Trophoblast cell (in vitro differentiated cells and primary cell): ENCODE data around the gene ARL14EPL.
A peak's percentile ranks its signal among the peaks of the same experiment; 100 is the strongest.

ENCODE experiments used
- DNase-seq, 2 donors: peaks; one replicate each; pipeline ENCODE4 v3.0.0-alpha.2; 2016
- H2AFZ ChIP-seq: 2 replicates; pipeline ENCODE4 v1.6.1; 2013; ENCODE audit warnings: low read length, moderate library complexity, mild to moderate bottlenecking; ENCODE audit not compliant: insufficient read depth, poor library complexity
- H2AK5ac ChIP-seq: 2 replicates; pipeline ENCODE4 v1.6.1; 2013; ENCODE audit warnings: mild to moderate bottlenecking, low read length
- H2BK120ac ChIP-seq: 2 replicates; pipeline ENCODE4 v1.6.1; 2013; ENCODE audit warnings: low read length, mild to moderate bottlenecking, moderate library complexity; ENCODE audit not compliant: insufficient read depth, poor library complexity
- H2BK12ac ChIP-seq: 2 replicates; pipeline ENCODE4 v1.6.1; 2013; ENCODE audit warnings: mild to moderate bottlenecking, low read length, moderate library complexity
- H2BK5ac ChIP-seq: 2 replicates; pipeline ENCODE4 v1.6.1; 2013; ENCODE audit warnings: low read length, low read depth, moderate library complexity, mild to moderate bottlenecking; ENCODE audit not compliant: poor library complexity
- H3K14ac ChIP-seq: 2 replicates; pipeline ENCODE4 v1.6.1; 2013; ENCODE audit warnings: mild to moderate bottlenecking, low read length
- H3K18ac ChIP-seq: 2 replicates; pipeline ENCODE4 v1.6.1; 2013; ENCODE audit warnings: mild to moderate bottlenecking, low read length
- H3K23ac ChIP-seq: 2 replicates; pipeline ENCODE4 v1.6.1; 2013; ENCODE audit warnings: low read length
- H3K27ac ChIP-seq: 2 replicates; pipeline ENCODE4 v1.5.1; 2013; ENCODE audit warnings: low read depth, mild to moderate bottlenecking, inconsistent platforms, low read length, moderate library complexity
- H3K27me3 ChIP-seq: 2 replicates; pipeline ENCODE4 v1.6.1; 2013; ENCODE audit warnings: inconsistent platforms, mild to moderate bottlenecking, low read length, moderate library complexity; ENCODE audit not compliant: insufficient read depth
- H3K36me3 ChIP-seq, 2 experiments: 1 replicate in 1 of 2; 2 replicates in 1 of 2; pipeline ENCODE4 v1.6.1; 2013; ENCODE audit warnings: low read length in 2 of 2, mild to moderate bottlenecking in 2 of 2, moderate library complexity in 1 of 2; ENCODE audit not compliant: insufficient read depth in 2 of 2, control insufficient read depth in 1 of 2
- H3K4ac ChIP-seq: 2 replicates; pipeline ENCODE4 v1.6.1; 2013; ENCODE audit warnings: low read depth, mild to moderate bottlenecking, low read length, moderate library complexity
- H3K4me1 ChIP-seq, 2 experiments: 1 replicate in 1 of 2; 2 replicates in 1 of 2; pipeline ENCODE4 v1.6.1; 2013; ENCODE audit warnings: low read length in 2 of 2, mild to moderate bottlenecking in 2 of 2, moderate library complexity in 1 of 2; ENCODE audit not compliant: insufficient read depth in 2 of 2, control insufficient read depth in 1 of 2
- H3K4me2 ChIP-seq: 2 replicates; pipeline ENCODE4 v1.6.1; 2013; ENCODE audit warnings: inconsistent platforms, mild to moderate bottlenecking, low read length, moderate library complexity
- H3K4me3 ChIP-seq: 2 replicates; pipeline ENCODE4 v1.5.1; 2013; ENCODE audit warnings: mild to moderate bottlenecking, low read depth, low read length, inconsistent platforms
- H3K79me1 ChIP-seq: one replicate; pipeline ENCODE4 v1.6.1; 2013; ENCODE audit warnings: low read length
- H3K79me2 ChIP-seq: 2 replicates; pipeline ENCODE4 v1.6.1; 2013; ENCODE audit warnings: low read length, mild to moderate bottlenecking; ENCODE audit not compliant: control insufficient read depth, insufficient read depth, poor library complexity
- H3K9ac ChIP-seq: 2 replicates; pipeline ENCODE4 v1.6.1; 2013; ENCODE audit warnings: mild to moderate bottlenecking, low read length
- H3K9me3 ChIP-seq: 2 replicates; pipeline ENCODE4 v1.6.1; 2013; ENCODE audit warnings: low read depth, mild to moderate bottlenecking, control low read depth, inconsistent platforms, low read length; ENCODE audit not compliant: insufficient read depth
- H4K12ac ChIP-seq: 2 replicates; pipeline ENCODE4 v1.6.1; 2013; ENCODE audit warnings: low read depth, mild to moderate bottlenecking, low read length, moderate library complexity
- H4K8ac ChIP-seq: 2 replicates; pipeline ENCODE4 v1.6.1; 2013; ENCODE audit warnings: low read depth, mild to moderate bottlenecking, low read length, moderate library complexity
- H4K91ac ChIP-seq: one replicate; pipeline ENCODE4 v1.6.1; 2013; ENCODE audit warnings: low read depth, mild to moderate bottlenecking, low read length, moderate library complexity
- WGBS: extraction: QIAGEN DNeasy Blood & Tissue Kit; methylation state at CpG from one replicate; pipeline ENCODE4 v1.1.7; 2013; ENCODE audit warnings: missing lambda C conversion rate; ENCODE audit not compliant: insufficient read length, insufficient coverage; ENCODE audit errors: extremely low coverage; 5-methylcytosine and 5-hydroxymethylcytosine counted together

ARL14EPL gene

GRCh38 chr5:115992848-115993350 is 39.4 kb upstream of the ARL14EPL start:
- no peak overlapping the region for H3K23ac ChIP-seq
- WGBS = no CpG with 5 or more reads among the region's 5 CpGs
- no peaks in the 10 kb centered on the region for H3K79me1 ChIP-seq
- no peak overlapping the region for H3K14ac ChIP-seq
- no peak overlapping the region for H3K4me3 ChIP-seq
- no peak overlapping the region for H2AK5ac ChIP-seq
- no peak overlapping the region for H2BK120ac ChIP-seq
- H3K79me2 ChIP-seq = no peaks in the 10 kb centered on the region
- H3K9me3 ChIP-seq = no peaks in the 10 kb centered on the region
- H3K4ac ChIP-seq = no peak overlapping the region
- no peak overlapping the region for H4K91ac ChIP-seq
- no peak overlapping the region for H3K9ac ChIP-seq
- no peak overlapping the region for H4K12ac ChIP-seq
- H4K8ac ChIP-seq = no peak overlapping the region
- no peak overlapping the region for H2AFZ ChIP-seq
- no peaks in the 10 kb centered on the region for H3K27me3 ChIP-seq
- H2BK5ac ChIP-seq = no peak overlapping the region
- H3K4me2 ChIP-seq = no peak overlapping the region
- no peak overlapping the region for H3K18ac ChIP-seq
- no peaks in the 10 kb centered on the region for H3K36me3 ChIP-seq
- no peak overlapping the region for H2BK12ac ChIP-seq
- DNase-seq = no peak
- H3K27ac ChIP-seq = no peak overlapping the region
- H3K4me1 ChIP-seq = no peaks in the 10 kb centered on the region

DNA sequence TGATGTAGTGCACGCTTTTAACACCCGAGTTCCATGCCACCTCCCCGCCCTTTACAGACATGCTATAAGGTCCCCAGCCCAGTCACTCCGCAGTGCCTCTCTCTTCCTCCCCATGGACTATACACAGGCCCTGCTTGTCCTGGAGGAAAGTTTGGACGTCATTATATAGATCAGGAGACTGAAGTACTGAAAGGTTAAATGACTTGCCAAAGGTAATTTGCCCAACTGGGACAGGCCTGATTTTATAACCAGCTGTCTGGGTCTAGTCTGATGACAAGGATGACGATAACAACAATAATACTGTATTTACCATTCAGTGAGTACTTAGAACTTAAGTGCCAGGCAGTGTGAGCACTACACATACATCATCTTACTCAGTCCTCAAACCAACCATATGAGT is 36.9 kb upstream of the ARL14EPL start:
- H3K27me3 ChIP-seq = no peaks in the 10 kb centered on the region
- no peak overlapping the region for H2BK120ac ChIP-seq
- H2AK5ac ChIP-seq = no peak overlapping the region
- no peak overlapping the region for H3K23ac ChIP-seq
- H2BK12ac ChIP-seq = no peak overlapping the region
- no peaks in the 10 kb centered on the region for H3K9me3 ChIP-seq
- H3K4me3 ChIP-seq = no peak overlapping the region
- H3K4ac ChIP-seq = no peak overlapping the region
- H3K36me3 ChIP-seq = no peaks in the 10 kb centered on the region
- WGBS = no CpG with 5 or more reads among the region's 6 CpGs
- H3K27ac ChIP-seq = no peak overlapping the region
- H4K8ac ChIP-seq = no peak overlapping the region
- DNase-seq = no peak
- H3K4me2 ChIP-seq = no peak overlapping the region
- no peak overlapping the region for H4K12ac ChIP-seq
- H2AFZ ChIP-seq = no peak overlapping the region
- H3K4me1 ChIP-seq = no peaks in the 10 kb centered on the region
- H3K79me2 ChIP-seq = no peaks in the 10 kb centered on the region
- H3K14ac ChIP-seq = no peak overlapping the region
- no peak overlapping the region for H4K91ac ChIP-seq
- H2BK5ac ChIP-seq = no peak overlapping the region
- peak overlapping the region; percentile 40 for H3K9ac ChIP-seq
- H3K79me1 ChIP-seq = no peaks in the 10 kb centered on the region
- H3K18ac ChIP-seq = no peak overlapping the region

DNA sequence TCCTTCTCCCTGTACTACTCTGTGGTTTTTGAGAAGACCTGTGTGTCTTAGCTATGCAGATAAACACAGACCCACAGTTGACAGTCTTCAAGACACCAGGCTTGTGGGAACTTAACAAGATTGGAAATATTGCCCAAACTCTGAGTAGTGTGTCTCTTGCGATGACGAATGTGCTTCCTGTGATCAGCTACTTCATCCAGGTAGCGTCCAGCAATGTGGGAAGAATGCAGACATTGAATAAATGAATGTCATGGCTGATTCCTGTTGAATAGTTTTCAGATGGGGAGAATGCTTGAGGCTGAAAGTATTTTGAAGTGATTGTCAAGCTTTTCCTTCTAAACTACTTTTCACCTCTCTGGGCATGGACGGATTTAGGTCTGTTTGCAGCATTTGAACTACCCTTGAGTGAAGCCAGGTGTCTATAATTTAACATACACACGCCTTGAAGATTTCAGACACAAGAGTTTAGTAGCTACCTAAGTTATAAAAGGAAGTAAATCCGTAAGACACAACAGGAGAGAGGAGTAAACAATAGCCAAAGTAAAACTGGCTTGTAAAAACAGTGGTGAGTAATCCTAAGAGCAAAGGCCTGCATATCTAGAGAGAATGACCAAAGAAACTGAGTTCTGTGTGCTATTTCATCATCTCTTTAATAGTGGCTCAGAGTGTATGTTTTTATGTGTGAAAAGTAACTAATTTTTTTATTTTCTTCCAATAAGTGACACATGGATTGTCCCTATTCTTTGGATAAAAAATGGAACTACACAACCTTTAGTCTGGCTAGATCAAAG is 30.0 kb upstream of the ARL14EPL start:
- Histone ChIP-seq H3K23ac (no peak overlapping the region), H3K18ac (no peak overlapping the region), H3K36me3 (no peaks in the 10 kb centered on the region), H3K4me3 (no peak overlapping the region), H2AFZ (no peak overlapping the region), H3K14ac (no peak overlapping the region), H3K27ac (no peak overlapping the region), H4K12ac (no peak overlapping the region), H2BK120ac (no peak overlapping the region), H3K27me3 (no peaks in the 10 kb centered on the region), H4K91ac (no peak overlapping the region), H3K9ac (no peak overlapping the region), H3K79me1 (no peaks in the 10 kb centered on the region), H3K4me2 (no peak overlapping the region), H2BK12ac (no peak overlapping the region), H3K9me3 (no peaks in the 10 kb centered on the region), H3K4me1 (no peaks in the 10 kb centered on the region), H3K79me2 (no peaks in the 10 kb centered on the region), H2BK5ac (no peak overlapping the region), H4K8ac (no peak overlapping the region), H3K4ac (no peak overlapping the region), H2AK5ac (no peak overlapping the region)
- WGBS = no CpG with 5 or more reads among the region's 6 CpGs
- peak; percentile 52 to 69 for DNase-seq

- H3K4me1 ChIP-seq = no peaks in the 10 kb centered on the region
- H3K79me2 ChIP-seq = no peaks in the 10 kb centered on the region
- H3K9me3 ChIP-seq = no peaks in the 10 kb centered on the region
- H3K9ac ChIP-seq = no peak overlapping the region
- H2AK5ac ChIP-seq = no peak overlapping the region
- H2BK12ac ChIP-seq = no peak overlapping the region
- H3K23ac ChIP-seq = no peak overlapping the region
- H2AFZ ChIP-seq = no peak overlapping the region
- no peaks in the 10 kb centered on the region for H3K36me3 ChIP-seq
- no peak overlapping the region for H3K4ac ChIP-seq
- no peak overlapping the region for H3K4me2 ChIP-seq
- H2BK120ac ChIP-seq = no peak overlapping the region
- H3K18ac ChIP-seq = no peak overlapping the region
- H3K14ac ChIP-seq = no peak overlapping the region
- H2BK5ac ChIP-seq = no peak overlapping the region
- no peak overlapping the region for H3K27ac ChIP-seq
- no peaks in the 10 kb centered on the region for H3K27me3 ChIP-seq
- H3K4me3 ChIP-seq = no peak overlapping the region
- no CpG with 5 or more reads among the region's 3 CpGs for WGBS
- no peak overlapping the region for H4K12ac ChIP-seq
- no peak for DNase-seq
- H4K8ac ChIP-seq = no peak overlapping the region
- H4K91ac ChIP-seq = no peak overlapping the region
- no peaks in the 10 kb centered on the region for H3K79me1 ChIP-seq
Measured at GRCh38 chr5:116004248-116004647, 28.0 kb upstream of the ARL14EPL start.
